ENCODE measurements around the gene ABCC3.
"Not testable (repeated sequence)": the region's sequence is repeated elsewhere in the genome, so short reads cannot be mapped to it uniquely, and the experiment has no call there.

ABCC3 gene

DNA sequence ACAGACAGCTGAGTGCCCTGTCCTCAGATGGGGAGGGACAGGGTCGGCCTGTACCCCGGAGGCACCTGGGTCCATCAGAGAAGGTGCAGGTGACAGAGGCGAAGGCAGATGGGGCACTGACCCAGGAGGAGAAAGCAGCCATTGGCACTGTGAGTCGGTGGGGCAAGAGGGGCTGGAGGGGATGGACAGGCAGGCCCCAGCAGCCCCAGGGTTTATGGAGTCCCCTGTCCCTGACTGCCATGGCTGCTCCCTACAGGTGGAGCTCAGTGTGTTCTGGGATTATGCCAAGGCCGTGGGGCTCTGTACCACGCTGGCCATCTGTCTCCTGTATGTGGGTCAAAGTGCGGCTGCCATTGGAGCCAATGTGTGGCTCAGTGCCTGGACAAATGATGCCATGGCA lies 40.9 kb downstream of the ABCC3 start:
- no peak for TF ChIP-seq ZFX (IDR thresholded peaks at IDR 0.05; ENCODE audit: borderline replicate concordance)
- H3K27ac ChIP-seq = no peak overlapping the region

DNA sequence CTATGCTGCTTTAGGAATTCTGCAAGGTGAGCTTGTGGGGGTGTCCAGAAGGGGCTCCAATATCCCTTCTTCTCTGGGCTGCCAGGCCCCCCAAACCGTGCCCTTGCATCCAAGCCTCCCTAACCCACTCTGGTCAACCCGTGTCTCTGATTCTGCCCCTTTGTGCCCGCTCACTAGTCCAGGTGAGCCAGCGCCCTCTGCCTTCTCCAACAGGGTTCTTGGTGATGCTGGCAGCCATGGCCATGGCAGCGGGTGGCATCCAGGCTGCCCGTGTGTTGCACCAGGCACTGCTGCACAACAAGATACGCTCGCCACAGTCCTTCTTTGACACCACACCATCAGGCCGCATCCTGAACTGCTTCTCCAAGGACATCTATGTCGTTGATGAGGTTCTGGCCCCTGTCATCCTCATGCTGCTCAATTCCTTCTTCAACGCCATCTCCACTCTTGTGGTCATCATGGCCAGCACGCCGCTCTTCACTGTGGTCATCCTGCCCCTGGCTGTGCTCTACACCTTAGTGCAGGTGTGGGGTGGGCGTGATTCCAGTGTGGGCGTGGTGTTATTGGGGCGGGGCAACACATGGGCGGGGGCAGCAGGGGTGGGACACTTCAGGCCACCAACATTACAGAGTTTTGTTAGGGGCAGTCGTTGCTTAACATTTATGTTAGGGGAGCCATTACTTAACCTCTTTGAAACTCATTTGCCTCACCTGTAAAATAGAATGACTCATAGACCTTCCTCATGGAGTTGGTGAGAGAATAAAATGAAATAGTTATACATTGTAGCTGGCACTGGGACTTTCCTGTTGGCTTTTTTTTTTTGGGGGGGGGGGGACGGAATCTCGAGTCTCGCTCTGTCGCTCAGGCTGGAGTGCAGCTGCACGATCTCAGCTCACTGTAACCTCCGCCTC lies 41.6 kb downstream of the ABCC3 start:
- no peak overlapping the region for H3K27ac ChIP-seq
- no peak for TF ChIP-seq ZFX (IDR thresholded peaks at IDR 0.05; ENCODE audit: borderline replicate concordance)
- TF ChIP-seq, protein P1, sequence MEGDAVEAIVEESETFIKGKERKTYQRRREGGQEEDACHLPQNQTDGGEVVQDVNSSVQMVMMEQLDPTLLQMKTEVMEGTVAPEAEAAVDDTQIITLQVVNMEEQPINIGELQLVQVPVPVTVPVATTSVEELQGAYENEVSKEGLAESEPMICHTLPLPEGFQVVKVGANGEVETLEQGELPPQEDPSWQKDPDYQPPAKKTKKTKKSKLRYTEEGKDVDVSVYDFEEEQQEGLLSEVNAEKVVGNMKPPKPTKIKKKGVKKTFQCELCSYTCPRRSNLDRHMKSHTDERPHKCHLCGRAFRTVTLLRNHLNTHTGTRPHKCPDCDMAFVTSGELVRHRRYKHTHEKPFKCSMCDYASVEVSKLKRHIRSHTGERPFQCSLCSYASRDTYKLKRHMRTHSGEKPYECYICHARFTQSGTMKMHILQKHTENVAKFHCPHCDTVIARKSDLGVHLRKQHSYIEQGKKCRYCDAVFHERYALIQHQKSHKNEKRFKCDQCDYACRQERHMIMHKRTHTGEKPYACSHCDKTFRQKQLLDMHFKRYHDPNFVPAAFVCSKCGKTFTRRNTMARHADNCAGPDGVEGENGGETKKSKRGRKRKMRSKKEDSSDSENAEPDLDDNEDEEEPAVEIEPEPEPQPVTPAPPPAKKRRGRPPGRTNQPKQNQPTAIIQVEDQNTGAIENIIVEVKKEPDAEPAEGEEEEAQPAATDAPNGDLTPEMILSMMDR (IDR thresholded peaks at IDR 0.05) = no peak; the same call in 1 of the 2 replicates

DNA sequence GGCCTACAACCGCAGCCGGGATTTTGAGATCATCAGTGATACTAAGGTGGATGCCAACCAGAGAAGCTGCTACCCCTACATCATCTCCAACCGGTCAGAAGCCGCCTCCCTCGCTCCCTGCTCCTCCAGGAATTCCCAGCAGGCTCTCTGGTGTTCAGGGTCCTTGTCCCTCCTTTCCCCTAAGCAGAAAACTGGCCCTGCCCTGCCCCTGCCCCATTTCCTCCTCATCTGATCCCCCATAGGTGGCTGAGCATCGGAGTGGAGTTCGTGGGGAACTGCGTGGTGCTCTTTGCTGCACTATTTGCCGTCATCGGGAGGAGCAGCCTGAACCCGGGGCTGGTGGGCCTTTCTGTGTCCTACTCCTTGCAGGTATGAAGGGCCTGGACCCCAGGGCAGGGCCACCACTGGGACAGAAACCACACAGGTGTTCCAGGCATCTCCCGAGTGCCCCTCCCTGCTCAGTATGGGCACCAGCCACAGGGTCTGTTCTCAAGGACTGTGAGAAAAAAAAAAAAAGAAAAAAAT lies 43.2 kb downstream of the ABCC3 start:
- no peak for TF ChIP-seq ZFX (IDR thresholded peaks at IDR 0.05; ENCODE audit: borderline replicate concordance)
- TF ChIP-seq, protein P1 (IDR thresholded peaks at IDR 0.05) = no peak
- no peak overlapping the region for H3K27ac ChIP-seq

DNA sequence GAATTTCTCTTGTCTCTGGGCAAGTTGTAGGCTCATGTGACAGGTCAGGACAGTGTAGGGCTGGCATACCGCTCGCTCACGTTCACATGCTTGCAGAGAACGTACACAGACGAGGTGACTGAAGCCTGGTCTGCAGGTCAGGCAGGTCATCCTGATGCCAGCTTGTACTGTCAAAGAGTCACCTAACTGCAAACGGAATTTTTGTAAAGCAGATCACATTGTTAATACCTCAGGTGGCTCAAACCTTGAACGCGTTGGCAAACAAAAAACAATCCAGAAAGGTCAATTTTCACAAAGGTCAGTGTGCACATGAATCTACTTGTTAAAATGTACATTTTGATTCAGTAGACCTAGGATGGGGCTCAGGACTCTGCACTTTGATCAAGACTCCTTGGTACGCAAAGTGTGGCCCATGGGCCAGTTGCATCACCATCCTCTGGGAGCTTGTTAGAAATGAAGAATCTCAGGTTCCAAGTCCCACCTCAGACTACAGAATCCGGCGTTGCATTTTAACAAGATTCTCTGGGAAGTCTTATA lies 44.4 kb downstream of the ABCC3 start:
- TF ChIP-seq, protein P1 (IDR thresholded peaks at IDR 0.05) = no peak
- TF ChIP-seq ZFX (IDR thresholded peaks at IDR 0.05; ENCODE audit: borderline replicate concordance) = no peak
- no peak overlapping the region for H3K27ac ChIP-seq

DNA sequence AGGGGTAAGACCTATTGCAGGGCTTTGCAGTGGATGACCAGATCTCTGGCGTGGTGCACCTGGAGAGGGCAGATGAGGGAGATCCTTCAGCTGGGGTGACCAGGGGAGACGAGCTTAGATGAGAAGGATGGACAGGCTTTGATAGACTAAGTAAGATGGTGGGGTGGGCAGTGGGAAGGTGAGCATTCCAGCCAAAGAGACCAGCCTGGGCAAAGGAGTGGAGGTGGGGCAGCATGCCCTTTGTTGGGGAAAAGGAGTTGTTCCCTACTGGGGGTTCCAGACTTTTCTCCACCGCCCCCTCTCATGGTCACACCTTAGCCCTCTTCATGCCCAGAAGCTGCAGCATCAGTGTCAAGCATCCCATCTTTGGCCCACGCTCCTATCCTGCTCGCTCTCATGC lies 45.4 kb downstream of the ABCC3 start:
- H3K27ac ChIP-seq = no peak overlapping the region
- TF ChIP-seq ZFX (IDR thresholded peaks at IDR 0.05; ENCODE audit: borderline replicate concordance) = no peak
- TF ChIP-seq, protein P1 (IDR thresholded peaks at IDR 0.05) = no peak

DNA sequence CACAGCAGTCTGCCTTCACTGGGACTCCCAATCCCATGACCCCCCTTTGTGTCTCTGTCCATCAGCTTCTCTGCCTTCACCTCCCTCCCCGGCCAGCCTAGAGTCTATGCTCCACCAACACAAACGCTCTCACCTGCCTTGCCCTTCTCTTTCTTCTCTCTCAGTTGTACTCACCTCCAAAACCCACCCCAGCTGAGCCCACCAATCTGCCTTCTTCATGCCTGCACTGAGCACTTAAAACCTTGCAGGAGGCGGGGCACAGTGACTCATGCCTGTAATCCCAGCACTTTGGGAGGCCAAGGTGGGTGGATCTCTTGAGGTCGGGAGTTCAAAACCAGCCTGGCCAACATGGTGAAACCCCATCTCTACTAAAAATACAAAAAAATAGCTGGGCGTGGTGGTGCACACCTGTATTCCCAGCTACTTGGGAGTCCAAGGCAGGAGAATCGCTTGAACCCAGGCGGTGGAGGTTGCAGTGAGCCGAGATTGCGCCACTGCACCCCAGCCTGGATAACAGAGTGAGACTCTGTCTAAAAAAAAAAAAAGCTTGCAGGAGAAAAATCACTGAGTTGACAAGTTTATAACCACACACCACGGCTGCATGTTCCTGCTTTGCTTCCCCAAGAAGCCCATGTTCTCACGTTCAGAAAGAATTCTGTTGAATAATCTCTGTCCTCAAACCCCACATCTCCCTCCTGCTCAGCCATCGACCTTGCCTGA lies 46.0 kb downstream of the ABCC3 start:
- not testable (repeated sequence) for H3K27ac ChIP-seq

DNA sequence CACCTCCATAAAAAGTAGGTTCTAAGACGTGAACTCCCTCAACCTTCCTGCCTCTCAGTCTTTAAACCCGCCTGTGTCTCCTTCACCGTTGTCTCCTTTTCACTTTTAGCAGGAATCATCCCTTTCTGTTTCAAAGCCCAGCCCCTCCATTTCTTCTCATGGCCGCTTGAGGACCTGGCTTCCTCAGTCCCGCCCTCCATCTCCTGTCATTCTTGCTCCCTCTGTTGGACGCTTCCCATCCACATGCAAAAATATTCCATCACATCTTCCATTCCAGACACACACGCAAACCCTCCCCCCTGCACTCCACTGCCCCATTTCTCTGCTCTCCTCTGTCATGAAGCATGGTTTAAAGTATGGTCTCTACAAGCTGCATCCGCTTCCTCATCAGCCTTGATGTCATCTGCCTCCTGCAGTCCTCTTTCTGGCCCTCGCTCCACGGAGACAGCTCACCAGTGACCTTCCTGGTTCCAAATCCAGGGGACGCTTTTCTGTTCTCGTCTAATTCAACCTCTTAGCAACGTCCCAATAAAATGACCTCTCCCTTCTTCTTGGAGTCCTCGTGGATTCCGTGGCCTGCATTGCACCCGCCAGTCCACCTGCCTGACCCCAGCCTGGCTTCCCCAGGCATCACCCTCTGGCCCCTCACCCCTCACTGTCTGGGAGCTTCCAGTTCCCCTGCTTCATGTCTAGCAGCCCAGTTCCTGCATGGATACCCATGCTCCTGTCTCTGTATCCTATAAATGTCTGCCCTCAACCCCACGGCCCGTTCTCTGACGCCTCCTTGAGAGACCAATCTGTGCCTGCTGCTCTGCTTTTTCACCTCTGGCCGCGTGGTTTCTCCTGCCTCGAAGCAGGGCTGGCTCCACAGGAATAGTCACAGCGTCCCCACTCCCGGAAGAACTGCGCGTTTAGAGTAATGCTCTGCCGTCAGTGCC lies 46.9 kb downstream of the ABCC3 start:
- H3K27ac ChIP-seq = no peak overlapping the region
- TF ChIP-seq, protein P1 (IDR thresholded peaks at IDR 0.05) = peak; percentile 74
- TF ChIP-seq ZFX (IDR thresholded peaks at IDR 0.05; ENCODE audit: borderline replicate concordance) = no peak

All from 22Rv1 (cell line).